ENCODE data around the gene CLRN2. TPM values are rescaled to one million over a fixed set of nuclear protein-coding genes. Genes with fewer than 3 reads are reported as not detected.
A peak's percentile ranks its signal among the peaks of the same experiment; 100 is the strongest.

The CLRN2 gene
- total RNA-seq, 1 experiment from 2014 or later = not detected

DNA sequence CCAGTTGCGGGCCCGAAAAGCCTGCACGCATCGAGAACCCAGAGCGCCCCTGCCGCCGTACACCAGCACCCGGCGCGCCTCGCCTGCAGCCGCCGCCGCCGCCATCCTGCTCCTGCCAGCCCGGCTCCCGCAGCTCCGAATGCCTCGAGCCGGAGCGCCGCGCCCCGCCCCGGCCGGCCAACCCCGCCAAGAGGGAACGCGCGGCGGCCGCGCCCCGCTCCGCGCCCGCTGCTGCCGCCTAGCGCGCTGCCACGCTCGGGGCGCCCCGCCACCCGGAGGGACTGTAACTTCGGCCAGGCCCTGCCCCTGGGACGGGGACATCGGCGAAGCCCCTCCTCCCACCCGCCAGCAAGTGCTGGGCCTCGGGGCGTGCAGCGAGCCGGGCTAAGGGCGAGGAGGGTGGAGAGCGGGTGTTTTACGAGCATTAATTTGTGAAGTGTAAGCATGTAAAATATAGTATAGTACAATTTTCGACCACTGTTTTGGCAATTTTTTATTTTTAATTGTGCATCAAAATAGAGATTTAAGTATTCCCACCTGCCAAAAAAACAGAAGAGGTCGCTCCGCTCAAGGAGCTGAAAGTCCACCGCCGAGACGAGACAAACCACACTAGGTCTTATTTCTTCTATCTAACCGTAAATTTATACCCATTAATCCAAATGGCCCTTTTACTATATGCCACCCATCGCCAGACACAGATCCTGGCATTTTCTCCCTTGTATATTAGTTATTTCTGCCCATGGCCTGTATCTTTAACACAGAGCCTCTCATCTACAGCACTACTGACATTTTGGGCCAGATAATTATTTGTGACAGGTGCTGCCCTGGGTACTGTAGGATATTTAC lies 2.8 kb upstream of the CLRN2 start, which contains the start of gene QDPR:
Gene QDPR, minus strand, starts transcription at position 141 of the 846 bp plus-strand sequence. Its CDS starts 36 bp downstream, at position 105.
- peak within 1 kb of the TSS; percentile 72 for H3K27ac ChIP-seq (ENCODE audit: low read length)
- TF ChIP-seq POLR2AphosphoS5 (IDR thresholded peaks at IDR 0.05; ENCODE audit: low read depth, low read length) (no peak; the same call in 1 of the 2 replicates), SIN3A (IDR thresholded peaks at IDR 0.05; ENCODE audit: borderline replicate concordance, insufficient read depth, low read depth, low read length) (peak; percentile 27; the same call in 1 of the 2 replicates)
- TF ChIP-seq, protein P1, sequence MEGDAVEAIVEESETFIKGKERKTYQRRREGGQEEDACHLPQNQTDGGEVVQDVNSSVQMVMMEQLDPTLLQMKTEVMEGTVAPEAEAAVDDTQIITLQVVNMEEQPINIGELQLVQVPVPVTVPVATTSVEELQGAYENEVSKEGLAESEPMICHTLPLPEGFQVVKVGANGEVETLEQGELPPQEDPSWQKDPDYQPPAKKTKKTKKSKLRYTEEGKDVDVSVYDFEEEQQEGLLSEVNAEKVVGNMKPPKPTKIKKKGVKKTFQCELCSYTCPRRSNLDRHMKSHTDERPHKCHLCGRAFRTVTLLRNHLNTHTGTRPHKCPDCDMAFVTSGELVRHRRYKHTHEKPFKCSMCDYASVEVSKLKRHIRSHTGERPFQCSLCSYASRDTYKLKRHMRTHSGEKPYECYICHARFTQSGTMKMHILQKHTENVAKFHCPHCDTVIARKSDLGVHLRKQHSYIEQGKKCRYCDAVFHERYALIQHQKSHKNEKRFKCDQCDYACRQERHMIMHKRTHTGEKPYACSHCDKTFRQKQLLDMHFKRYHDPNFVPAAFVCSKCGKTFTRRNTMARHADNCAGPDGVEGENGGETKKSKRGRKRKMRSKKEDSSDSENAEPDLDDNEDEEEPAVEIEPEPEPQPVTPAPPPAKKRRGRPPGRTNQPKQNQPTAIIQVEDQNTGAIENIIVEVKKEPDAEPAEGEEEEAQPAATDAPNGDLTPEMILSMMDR (IDR thresholded peaks at IDR 0.05) = peak; percentile 84
- no peaks in the 10 kb centered on the region for H3K36me3 ChIP-seq (ENCODE audit: control insufficient read depth, insufficient read depth, low read length)
- H3K9me3 ChIP-seq (ENCODE audit: control insufficient read depth, insufficient read depth, low read depth, low read length) = no peaks in the 10 kb centered on the region
- peaks cover 3% of the 10 kb centered on the region; the same call in 1 of the 2 replicates for H3K4me1 ChIP-seq (ENCODE audit: control insufficient read depth, insufficient read depth, low read length)
- ATAC-seq (peak; percentile 99), DNase-seq (ENCODE audit: low read depth, low spot score) (peak; percentile 20)
- POLR2A ChIA-PET = no interaction called here
- H3K4me3 ChIP-seq (ENCODE audit: low read depth in 2 of 2, low read length in 2 of 2) = peak within 1 kb of the TSS; percentile 60 to 65
- intact Hi-C loops (cut with micrococcal nuclease; ENCODE audit: unreplicated experiment) (no loop called here), in situ Hi-C loops (cut with HindIII; ENCODE audit: low pct_unique_long_range_greater_than_20kb, low sequenced_read_pairs) (no loop called here)
- no peaks in the 10 kb centered on the region; the same call in 1 of the 2 replicates for H3K27me3 ChIP-seq (ENCODE audit: control insufficient read depth, insufficient read depth, low read length)
- CTCF ChIA-PET = no interaction called here
- no TSS peak for BruUV-seq (replicated peaks)

DNA sequence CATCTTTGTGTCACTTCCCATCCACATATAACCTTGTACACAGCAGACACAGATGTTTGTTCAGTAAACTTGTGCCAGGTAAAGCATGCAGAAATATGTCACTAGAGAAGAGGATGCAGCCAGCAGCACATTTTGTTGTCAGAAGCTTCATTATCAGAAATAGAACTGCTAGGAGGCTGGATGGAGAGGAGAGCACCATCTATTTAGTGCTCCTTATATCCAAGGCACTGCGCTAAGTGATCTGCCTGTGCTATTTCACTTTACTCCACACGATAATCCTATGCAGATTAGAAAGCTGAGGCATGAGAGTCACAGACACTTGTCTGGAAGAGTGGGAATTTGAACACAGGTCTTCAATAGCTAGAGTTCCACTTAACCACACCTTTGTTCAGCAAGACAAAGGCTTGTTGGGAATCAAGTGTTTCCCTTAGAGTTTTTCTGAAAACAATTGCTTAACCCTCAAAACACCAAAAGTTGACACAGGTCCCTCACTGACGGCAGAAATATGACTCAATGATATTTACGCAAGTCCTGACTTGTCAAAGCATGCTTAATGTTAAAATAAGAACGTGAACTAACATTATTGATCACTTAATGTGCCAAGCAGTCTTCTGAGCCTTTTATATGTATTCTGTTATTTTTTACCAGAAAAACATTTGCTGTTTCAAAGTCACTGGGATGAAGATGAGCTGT lies 1.8 kb upstream of the CLRN2 start:
- DNase-seq (ENCODE audit: low read depth, low spot score) (no peak), ATAC-seq (no peak)
- Histone ChIP-seq H3K27me3 (ENCODE audit: control insufficient read depth, insufficient read depth, low read length) (no peaks in the 10 kb centered on the region; the same call in 1 of the 2 replicates), H3K4me3 (ENCODE audit: low read depth in 2 of 2, low read length in 2 of 2) (no peak overlapping the region), H3K9me3 (ENCODE audit: control insufficient read depth, insufficient read depth, low read depth, low read length) (no peaks in the 10 kb centered on the region), H3K36me3 (ENCODE audit: control insufficient read depth, insufficient read depth, low read length) (no peaks in the 10 kb centered on the region), H3K4me1 (ENCODE audit: control insufficient read depth, insufficient read depth, low read length) (peaks cover 3% of the 10 kb centered on the region; the same call in 1 of the 2 replicates), H3K27ac (ENCODE audit: low read length) (no peak overlapping the region)
- TF ChIP-seq TCF7L2 (IDR thresholded peaks at IDR 0.05; ENCODE audit: low read depth, low read length) (no peak), SIN3A (IDR thresholded peaks at IDR 0.05; ENCODE audit: borderline replicate concordance, insufficient read depth, low read depth, low read length) (no peak), POLR2AphosphoS5 (IDR thresholded peaks at IDR 0.05; ENCODE audit: low read depth, low read length) (no peak)
- TF ChIP-seq, protein P2, sequence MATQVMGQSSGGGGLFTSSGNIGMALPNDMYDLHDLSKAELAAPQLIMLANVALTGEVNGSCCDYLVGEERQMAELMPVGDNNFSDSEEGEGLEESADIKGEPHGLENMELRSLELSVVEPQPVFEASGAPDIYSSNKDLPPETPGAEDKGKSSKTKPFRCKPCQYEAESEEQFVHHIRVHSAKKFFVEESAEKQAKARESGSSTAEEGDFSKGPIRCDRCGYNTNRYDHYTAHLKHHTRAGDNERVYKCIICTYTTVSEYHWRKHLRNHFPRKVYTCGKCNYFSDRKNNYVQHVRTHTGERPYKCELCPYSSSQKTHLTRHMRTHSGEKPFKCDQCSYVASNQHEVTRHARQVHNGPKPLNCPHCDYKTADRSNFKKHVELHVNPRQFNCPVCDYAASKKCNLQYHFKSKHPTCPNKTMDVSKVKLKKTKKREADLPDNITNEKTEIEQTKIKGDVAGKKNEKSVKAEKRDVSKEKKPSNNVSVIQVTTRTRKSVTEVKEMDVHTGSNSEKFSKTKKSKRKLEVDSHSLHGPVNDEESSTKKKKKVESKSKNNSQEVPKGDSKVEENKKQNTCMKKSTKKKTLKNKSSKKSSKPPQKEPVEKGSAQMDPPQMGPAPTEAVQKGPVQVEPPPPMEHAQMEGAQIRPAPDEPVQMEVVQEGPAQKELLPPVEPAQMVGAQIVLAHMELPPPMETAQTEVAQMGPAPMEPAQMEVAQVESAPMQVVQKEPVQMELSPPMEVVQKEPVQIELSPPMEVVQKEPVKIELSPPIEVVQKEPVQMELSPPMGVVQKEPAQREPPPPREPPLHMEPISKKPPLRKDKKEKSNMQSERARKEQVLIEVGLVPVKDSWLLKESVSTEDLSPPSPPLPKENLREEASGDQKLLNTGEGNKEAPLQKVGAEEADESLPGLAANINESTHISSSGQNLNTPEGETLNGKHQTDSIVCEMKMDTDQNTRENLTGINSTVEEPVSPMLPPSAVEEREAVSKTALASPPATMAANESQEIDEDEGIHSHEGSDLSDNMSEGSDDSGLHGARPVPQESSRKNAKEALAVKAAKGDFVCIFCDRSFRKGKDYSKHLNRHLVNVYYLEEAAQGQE (IDR thresholded peaks at IDR 0.05; ENCODE audit: insufficient read depth in 1 of 2, low read depth in 2 of 2, low read length in 1 of 2) = no peak
- TF ChIP-seq, protein P1 (IDR thresholded peaks at IDR 0.05) = no peak
- POLR2A ChIA-PET = no interaction called here
- CTCF ChIA-PET = no interaction called here
- intact Hi-C loops (cut with micrococcal nuclease; ENCODE audit: unreplicated experiment) (no loop called here), in situ Hi-C loops (cut with HindIII; ENCODE audit: low pct_unique_long_range_greater_than_20kb, low sequenced_read_pairs) (no loop called here)
- no TSS peak for BruUV-seq (replicated peaks)
